Testis (tissue), 3 donors: ENCODE results near the gene PLXNA1. TPM values are rescaled to one million over a fixed set of nuclear protein-coding genes. Genes with fewer than 3 reads are reported as not detected.

Experiments used
- DNase-seq: peaks from one replicate; pipeline ENCODE4 v3.0.0-alpha.2; 2019
- H3K27ac ChIP-seq, 2 donors: fragments of 200-600 bp; sonication (generic); one replicate each; pipeline ENCODE4 v1.5.1; 2019
- H3K27me3 ChIP-seq: fragments of 200-600 bp; sonication (generic); one replicate; pipeline ENCODE4 v1.5.1; 2019
- H3K36me3 ChIP-seq: fragments of 200-600 bp; sonication (generic); one replicate; pipeline ENCODE4 v1.5.1; 2017; ENCODE audit warnings: low read depth; ENCODE audit errors: missing control alignments
- H3K4me1 ChIP-seq: fragments of 200-600 bp; sonication (generic); one replicate; pipeline ENCODE4 v1.5.1; 2019
- H3K4me3 ChIP-seq, 2 donors: fragments of 200-600 bp; sonication (generic); one replicate each; pipeline ENCODE4 v1.5.1; 2017 to 2019
- H3K9me3 ChIP-seq: fragments of 200-600 bp; sonication (generic); one replicate; pipeline ENCODE4 v1.5.1; 2017
- CTCF ChIP-seq, 3 experiments: fragments of 450-650 bp in 2 of 3; fragments of 200-600 bp in 1 of 3; sonication (generic) in 1 of 3; IDR thresholded peaks; one replicate each; pipeline ENCODE4 v1.5.1; 2016 to 2019; ENCODE audit warnings: antibody characterized with exemption in 3 of 3, mild to moderate bottlenecking in 2 of 3, moderate library complexity in 1 of 3
- POLR2A ChIP-seq: fragments of 450-650 bp; IDR thresholded peaks from one replicate; pipeline ENCODE4 v1.6.1; 2017; ENCODE audit warnings: antibody characterized with exemption, mild to moderate bottlenecking, moderate library complexity
- WGBS, 2 donors: methylation state at CpG; one replicate each; pipeline ENCODE4 v1.1.5; 2018; 5-methylcytosine and 5-hydroxymethylcytosine counted together
- intact Hi-C: fragments of 100-400 bp; cut with DNase I; formaldehyde crosslinking; loops from one replicate; pipeline ENCODE4 v1.15.1; 2023; ENCODE audit warnings: low total_unique reads
- polyA plus RNA-seq: library from polyadenylated mRNA; stranded (reverse); fragments of 350-450 nt; fragmentation: Illumina TruSeq; extraction: RNeasy Lipid Tissue Mini Kit (QIAGEN cat#74804); gene quantifications from one replicate; pipeline ENCODE4 v1.2.3, GENCODE V29; 2014; ENCODE audit warnings: low read depth, low replicate concordance; ENCODE audit not compliant: insufficient read depth
- total RNA-seq, 2 donors: library from RNA; depleted of rRNA; stranded (reverse); fragments of >200 nt; gene quantifications; one replicate each; pipeline ENCODE4 v1.2.3, GENCODE V29; 2016

PLXNA1 gene
- total and polyA plus RNA-seq, 3 donors from 2014 or later, result 29.3 to 79.7 (median 65.8) TPM

- intact Hi-C loops, result no loop called here
- H3K4me1 ChIP-seq, result no peaks in the 10 kb centered on the region
- no peaks in the 10 kb centered on the region for H3K36me3 ChIP-seq
- 80 to 87% methylated on average over 5 of the region's 5 CpGs for WGBS, 2 donors
- DNase-seq, result no peak
- TF ChIP-seq CTCF (IDR thresholded peaks at IDR 0.05) (no peak), POLR2A (no peak)
- no peaks in the 10 kb centered on the region for H3K27me3 ChIP-seq
- H3K27ac ChIP-seq, result no peak overlapping the region
- no peaks in the 10 kb centered on the region for H3K9me3 ChIP-seq
- no peak overlapping the region for H3K4me3 ChIP-seq
These were observed 43.1 kb downstream of the PLXNA1 start for GRCh38 chr3:127026036-127026435.

GRCh38 chr3:127026661-127027060 lies 43.7 kb downstream of the PLXNA1 start:
- 90 to 91% methylated on average over 7 of the region's 7 CpGs for WGBS, 2 donors
- Histone ChIP-seq H3K27ac (no peak overlapping the region), H3K4me1 (no peaks in the 10 kb centered on the region), H3K9me3 (no peaks in the 10 kb centered on the region), H3K27me3 (no peaks in the 10 kb centered on the region), H3K36me3 (no peaks in the 10 kb centered on the region), H3K4me3 (no peak overlapping the region)
- TF ChIP-seq POLR2A (no peak), CTCF (IDR thresholded peaks at IDR 0.05) (no peak)
- DNase-seq, result no peak
- intact Hi-C loops, result no loop called here

- TF ChIP-seq CTCF (IDR thresholded peaks at IDR 0.05) (no peak), POLR2A (no peak)
- H3K9me3 ChIP-seq, result no peaks in the 10 kb centered on the region
- H3K4me3 ChIP-seq, result no peak overlapping the region
- DNase-seq, result no peak
- no peaks in the 10 kb centered on the region for H3K36me3 ChIP-seq
- whole genome bisulfite sequencing, 2 donors, result 95 to 96% methylated on average over 15 to 21 of the region's 21 CpGs
- no peaks in the 10 kb centered on the region for H3K27me3 ChIP-seq
- intact Hi-C loops, result no loop called here
- no peaks in the 10 kb centered on the region for H3K4me1 ChIP-seq
- no peak overlapping the region for H3K27ac ChIP-seq
These were observed 44.3 kb downstream of the PLXNA1 start for GRCh38 chr3:127027061-127027735.

GRCh38 chr3:127027811-127028548 lies 45.1 kb downstream of the PLXNA1 start:
- no peak overlapping the region for H3K4me3 ChIP-seq
- H3K27ac ChIP-seq, result no peak overlapping the region
- WGBS, 2 donors, result 81 to 83% methylated on average over 11 to 28 of the region's 29 CpGs
- intact Hi-C loops, result no loop called here
- no peaks in the 10 kb centered on the region for H3K27me3 ChIP-seq
- no peaks in the 10 kb centered on the region for H3K4me1 ChIP-seq
- TF ChIP-seq POLR2A (no peak), CTCF (IDR thresholded peaks at IDR 0.05) (no peak)
- peak; percentile 34 for DNase-seq
- H3K36me3 ChIP-seq, result no peaks in the 10 kb centered on the region
- no peaks in the 10 kb centered on the region for H3K9me3 ChIP-seq
